Karpas-422 (cell line): ENCODE data around the gene PNPLA7. TPM values are rescaled to one million over a fixed set of nuclear protein-coding genes. Genes with fewer than 3 reads are reported as not detected.
"Not testable (repeated sequence)": the region's sequence is repeated elsewhere in the genome, so short reads cannot be mapped to it uniquely, and the experiment has no call there.

Experiments used
- DNase-seq: peaks from one replicate; pipeline ENCODE4 v3.0.0-alpha.2; 2015
- H2AFZ ChIP-seq: fragments of 200-600 bp; sonication (generic); 2 replicates; pipeline ENCODE4 v1.6.1; 2014; ENCODE audit warnings: antibody characterized with exemption, low read length, mixed read lengths
- H3K27ac ChIP-seq: fragments of 200-600 bp; sonication (generic); 2 replicates; pipeline ENCODE4 v1.5.1; 2014; ENCODE audit warnings: mild to moderate bottlenecking, low read length, moderate library complexity
- H3K27me3 ChIP-seq: fragments of 200-600 bp; sonication (generic); 2 replicates; pipeline ENCODE4 v1.6.1; 2014; ENCODE audit warnings: low read length, mixed read lengths
- H3K36me3 ChIP-seq: fragments of 200-600 bp; sonication (generic); 2 replicates; pipeline ENCODE4 v1.6.1; 2014; ENCODE audit warnings: low read length, mixed read lengths; ENCODE audit not compliant: insufficient read depth
- H3K4me1 ChIP-seq: fragments of 200-600 bp; sonication (generic); 2 replicates; pipeline ENCODE4 v1.6.1; 2014; ENCODE audit warnings: mild to moderate bottlenecking, low read length, mixed read lengths
- H3K4me2 ChIP-seq: fragments of 200-600 bp; sonication (generic); 2 replicates; pipeline ENCODE4 v1.6.1; 2014; ENCODE audit warnings: low read length, low read depth, mild to moderate bottlenecking; ENCODE audit not compliant: poor library complexity, severe bottlenecking
- H3K4me3 ChIP-seq: fragments of 200-600 bp; sonication (generic); 2 replicates; pipeline ENCODE4 v1.5.1; 2014; ENCODE audit warnings: mild to moderate bottlenecking, antibody characterized with exemption, low read length, mixed read lengths
- H3K79me2 ChIP-seq: fragments of 200-600 bp; sonication (generic); 2 replicates; pipeline ENCODE4 v1.6.1; 2014; ENCODE audit warnings: mild to moderate bottlenecking, low read length, mixed read lengths
- H3K9ac ChIP-seq: fragments of 200-600 bp; sonication (generic); 2 replicates; pipeline ENCODE4 v1.6.0; 2014; ENCODE audit warnings: low read length
- H3K9me2 ChIP-seq: fragments of 200-600 bp; sonication (generic), shearing (Covaris generic); replicated peaks from 2 replicates; pipeline ENCODE4 v1.6.0; 2014; ENCODE audit warnings: mild to moderate bottlenecking, low read length, moderate library complexity; ENCODE audit not compliant: insufficient read depth
- H3K9me3 ChIP-seq: fragments of 300-700, 200-600 bp; sonication (generic); 2 replicates; pipeline ENCODE4 v1.6.1; 2014; ENCODE audit warnings: low read length, mixed read lengths
- H4K20me1 ChIP-seq: fragments of 200-600 bp; sonication (generic); 2 replicates; pipeline ENCODE4 v1.6.1; 2014; ENCODE audit warnings: mild to moderate bottlenecking, antibody characterized with exemption, low read length, low read depth; ENCODE audit not compliant: insufficient read depth
- total RNA-seq: library from RNA; depleted of rRNA; stranded (reverse); fragments of >200 nt; shearing (Covaris generic); gene quantifications from 2 replicates; pipeline ENCODE4 v1.2.3, GENCODE V29; 2014; ENCODE audit warnings: low replicate concordance

The PNPLA7 gene
- total RNA-seq, 1 experiment from 2014 or later = 1.8 TPM

DNA sequence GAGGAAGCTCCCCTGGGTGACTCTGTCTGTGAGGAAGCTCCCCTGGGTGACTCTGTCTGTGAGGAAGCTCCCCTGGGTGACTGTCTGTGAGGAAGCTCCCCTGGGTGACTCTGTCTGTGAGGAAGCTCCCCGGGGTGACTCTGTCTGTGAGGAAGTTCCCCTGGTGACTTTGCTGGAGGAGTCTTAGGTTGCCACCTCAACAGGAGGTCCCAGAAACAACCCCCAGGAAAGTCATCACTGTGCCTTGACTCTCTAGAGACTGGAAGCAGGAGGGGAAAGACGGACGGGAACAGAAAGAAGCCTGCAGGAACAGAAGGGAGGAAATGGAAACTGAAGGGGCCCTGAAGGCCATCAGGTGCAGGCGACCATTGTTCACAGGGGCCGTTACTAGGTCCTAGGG is 18.2 kb upstream of the PNPLA7 start:
- not testable (repeated sequence) for H3K9me2 ChIP-seq, H3K27ac ChIP-seq, H2AFZ ChIP-seq, DNase-seq, H3K27me3 ChIP-seq, H3K9me3 ChIP-seq, H3K9ac ChIP-seq, H4K20me1 ChIP-seq, H3K4me2 ChIP-seq, H3K4me3 ChIP-seq, H3K4me1 ChIP-seq
- H3K36me3 ChIP-seq = peaks cover 26% of the 10 kb centered on the region
- H3K79me2 ChIP-seq = peaks cover 14% of the 10 kb centered on the region; the same call in 1 of the 2 replicates

DNA sequence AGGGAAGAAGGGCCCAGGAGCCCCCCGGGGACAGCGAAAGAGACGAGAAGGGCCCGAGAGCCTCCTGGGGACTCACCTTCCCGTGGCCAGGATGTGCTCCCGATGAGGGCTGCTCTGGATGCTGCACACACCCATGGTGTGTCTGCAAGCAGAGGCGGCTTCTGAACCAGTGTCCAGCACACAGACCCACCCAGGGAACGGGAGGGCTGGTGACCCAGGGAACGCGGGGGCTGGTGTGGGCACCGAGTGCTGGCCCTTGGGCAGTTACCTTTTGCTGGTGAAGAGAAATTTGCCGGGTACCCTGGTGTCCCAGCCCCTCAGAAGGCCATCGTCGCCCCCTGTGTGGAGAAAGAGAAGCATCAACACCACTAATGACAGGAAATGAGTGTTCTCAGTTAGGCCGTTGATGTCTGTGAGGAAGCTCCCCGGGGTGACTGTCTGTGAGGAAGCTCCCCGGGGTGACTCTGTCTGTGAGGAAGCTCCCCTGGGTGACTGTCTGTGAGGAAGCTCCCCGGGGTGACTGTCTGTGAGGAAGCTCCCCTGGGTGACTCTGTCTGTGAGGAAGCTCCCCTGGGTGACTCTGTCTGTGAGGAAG is 14.7 kb upstream of the PNPLA7 start:
- Histone ChIP-seq H3K79me2 (0 out of 2 replicates have a peak, but pooled peaks cover 10% of the 10 kb centered on the region), H3K27ac (no peak overlapping the region), H3K27me3 (no peaks in the 10 kb centered on the region), H3K4me1 (no peaks in the 10 kb centered on the region), H3K4me2 (no peak overlapping the region), H3K9me2 (no peaks in the 10 kb centered on the region), H2AFZ (no peak overlapping the region), H3K9me3 (no peaks in the 10 kb centered on the region), H3K4me3 (no peak overlapping the region), H3K9ac (no peak overlapping the region), H3K36me3 (peaks cover 17% of the 10 kb centered on the region), H4K20me1 (0 out of 2 replicates have a peak, but pooled peaks cover 5% of the 10 kb centered on the region)
- no peak for DNase-seq

DNA sequence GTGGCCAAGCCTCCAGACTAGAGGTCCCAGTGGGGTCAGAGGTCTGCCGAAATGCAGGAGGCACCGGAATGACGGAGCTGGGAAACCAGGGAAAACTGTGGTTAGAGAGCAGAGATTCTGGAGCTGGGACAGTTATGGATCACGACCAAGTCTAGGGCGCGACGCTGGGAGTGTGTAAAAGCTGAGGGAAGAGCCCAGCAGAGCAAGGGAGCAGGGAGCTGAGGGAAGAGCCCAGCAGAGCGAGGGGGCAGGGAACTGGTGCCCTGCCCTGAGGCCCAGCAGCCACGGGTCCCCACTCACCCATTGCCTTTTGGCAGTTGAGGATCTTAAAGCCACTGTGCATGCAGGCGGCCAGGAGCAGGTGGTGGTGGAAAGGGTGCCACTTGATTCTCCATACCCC is 13.9 kb upstream of the PNPLA7 start:
- peaks cover 18% of the 10 kb centered on the region for H3K36me3 ChIP-seq
- no peaks in the 10 kb centered on the region for H3K4me1 ChIP-seq
- H3K9me3 ChIP-seq = no peaks in the 10 kb centered on the region

DNA sequence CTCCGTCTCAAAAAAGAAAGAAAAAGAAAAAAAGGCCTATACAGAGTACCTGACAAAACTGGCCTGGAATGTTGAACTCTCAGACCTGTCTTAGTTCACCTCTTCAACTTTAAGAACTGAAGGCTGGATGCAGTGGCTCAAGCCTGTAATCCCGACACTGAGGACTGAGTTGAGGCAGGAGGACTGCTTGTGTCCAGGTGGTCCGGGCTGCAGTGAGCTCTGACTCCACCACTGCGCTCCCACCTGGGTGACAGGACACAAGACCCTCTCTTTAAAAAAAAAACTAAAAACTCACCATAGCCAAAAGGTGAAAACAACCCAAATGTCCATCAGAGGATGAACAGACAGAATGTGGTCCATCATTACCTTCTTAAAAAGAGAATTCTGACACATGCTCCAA is 7.9 kb upstream of the PNPLA7 start:
- Histone ChIP-seq H3K4me3 (no peak overlapping the region), H3K9me2 (no peaks in the 10 kb centered on the region), H3K4me2 (no peak overlapping the region), H3K9ac (no peak overlapping the region), H3K27ac (no peak overlapping the region), H3K79me2 (no peaks in the 10 kb centered on the region), H3K36me3 (peaks cover 14% of the 10 kb centered on the region), H3K9me3 (no peaks in the 10 kb centered on the region), H4K20me1 (no peaks in the 10 kb centered on the region), H2AFZ (no peak overlapping the region), H3K27me3 (no peaks in the 10 kb centered on the region), H3K4me1 (no peaks in the 10 kb centered on the region)
- DNase-seq = no peak

More for the DNA sequence above, 13.9 kb upstream of the PNPLA7 start:
- Histone ChIP-seq H4K20me1 (0 out of 2 replicates have a peak, but pooled peaks cover 5% of the 10 kb centered on the region), H3K27ac (no peak overlapping the region), H3K9me2 (no peaks in the 10 kb centered on the region), H2AFZ (no peak overlapping the region), H3K27me3 (no peaks in the 10 kb centered on the region), H3K4me2 (no peak overlapping the region), H3K9ac (no peak overlapping the region), H3K4me3 (no peak overlapping the region), H3K79me2 (0 out of 2 replicates have a peak, but pooled peaks cover 10% of the 10 kb centered on the region)
- DNase-seq = no peak

DNA sequence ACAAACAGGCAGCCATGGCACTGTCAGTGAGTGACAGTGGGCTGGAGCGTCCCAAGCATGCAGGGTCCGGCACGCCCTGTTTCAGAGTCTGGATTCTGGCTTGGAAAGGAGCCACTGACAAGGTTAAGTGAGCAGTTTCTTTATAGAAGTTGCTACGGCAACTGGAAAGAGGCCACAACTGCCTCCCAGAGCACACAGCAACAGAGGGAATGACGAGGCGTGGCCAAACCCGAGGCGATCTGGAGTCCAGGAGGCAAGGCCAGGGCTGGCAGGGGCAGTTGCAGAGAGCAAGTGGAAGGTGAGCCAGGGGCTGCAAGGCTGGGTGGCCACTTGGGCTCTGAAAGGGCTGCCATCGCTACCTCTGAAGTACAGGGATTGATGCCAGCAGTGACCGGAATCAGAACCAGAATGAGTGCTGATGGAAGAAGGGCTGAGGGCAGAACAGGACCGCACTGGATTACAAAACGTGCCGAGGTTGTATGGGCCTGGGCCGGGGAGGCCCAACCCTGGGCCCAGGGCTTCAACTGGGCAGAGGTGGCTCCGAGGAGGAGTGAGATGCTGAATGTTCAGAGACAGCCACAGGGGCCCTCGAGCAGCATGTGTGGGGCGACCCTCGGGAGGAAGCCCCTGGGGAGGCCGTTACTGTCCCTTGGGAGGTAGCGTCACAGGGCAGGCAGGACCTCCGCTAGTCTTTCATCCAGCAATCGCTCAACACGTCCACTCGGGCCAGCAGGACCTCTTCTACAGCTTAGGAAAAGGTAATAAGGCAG is 6.1 kb upstream of the PNPLA7 start:
- Histone ChIP-seq H3K9ac (no peak overlapping the region), H3K4me3 (no peak overlapping the region), H3K27ac (no peak overlapping the region), H3K9me3 (no peaks in the 10 kb centered on the region), H3K4me2 (no peak overlapping the region), H3K4me1 (peaks cover 8% of the 10 kb centered on the region), H2AFZ (no peak overlapping the region), H4K20me1 (no peaks in the 10 kb centered on the region), H3K36me3 (peaks cover 10% of the 10 kb centered on the region), H3K9me2 (no peaks in the 10 kb centered on the region), H3K27me3 (no peaks in the 10 kb centered on the region), H3K79me2 (peaks cover 10% of the 10 kb centered on the region)
- DNase-seq = no peak

DNA sequence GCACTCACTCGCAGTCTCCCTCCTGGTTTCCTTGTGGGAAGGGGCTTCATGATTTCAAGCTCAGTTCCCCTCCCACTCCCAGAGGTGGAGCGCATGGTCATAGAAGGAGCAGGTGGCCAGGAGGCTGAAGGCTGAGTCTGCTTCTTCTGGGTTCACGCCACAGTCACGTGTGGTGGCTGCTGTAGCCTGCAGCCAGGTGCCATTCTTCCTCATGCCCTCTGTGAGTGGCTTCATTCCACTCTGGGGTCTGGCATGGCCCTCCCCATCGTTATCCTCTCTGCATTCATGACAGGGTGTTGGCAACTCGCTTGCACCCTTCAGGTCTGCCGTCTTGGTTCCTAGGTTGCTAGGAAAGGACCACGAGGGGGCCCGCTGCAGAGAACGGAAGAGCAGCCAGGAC is 5.0 kb upstream of the PNPLA7 start:
- Histone ChIP-seq H3K27me3 (no peaks in the 10 kb centered on the region), H3K4me2 (no peak overlapping the region), H4K20me1 (no peaks in the 10 kb centered on the region), H3K9ac (no peak overlapping the region), H3K4me1 (peaks cover 11% of the 10 kb centered on the region), H3K27ac (no peak overlapping the region), H3K36me3 (peaks cover 10% of the 10 kb centered on the region), H3K9me2 (no peaks in the 10 kb centered on the region), H3K9me3 (no peaks in the 10 kb centered on the region), H2AFZ (no peak overlapping the region), H3K4me3 (no peak overlapping the region), H3K79me2 (peaks cover 10% of the 10 kb centered on the region)
- DNase-seq = no peak

DNA sequence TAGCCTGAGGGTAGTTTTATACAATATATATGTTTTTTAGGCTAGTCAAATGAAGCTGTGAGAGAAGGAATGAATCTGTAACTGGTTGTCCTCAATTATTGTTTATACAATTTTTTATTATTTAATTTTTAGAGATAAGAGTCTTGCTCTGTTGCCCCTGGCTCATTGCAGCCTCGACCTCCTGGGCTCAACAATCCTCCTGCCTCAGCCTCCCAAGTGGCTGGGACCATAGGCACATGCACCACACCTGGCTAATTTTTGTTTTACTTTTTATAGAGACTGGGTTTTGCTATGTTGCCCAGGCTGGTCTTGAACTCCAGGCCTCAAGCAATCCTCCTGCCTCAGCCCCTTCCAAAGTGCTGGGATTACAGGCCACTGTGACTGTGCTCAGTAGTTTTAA is 4.1 kb upstream of the PNPLA7 start:
- Histone ChIP-seq H3K4me1 (peaks cover 11% of the 10 kb centered on the region), H4K20me1 (no peaks in the 10 kb centered on the region), H3K27me3 (no peaks in the 10 kb centered on the region), H3K36me3 (peaks cover 6% of the 10 kb centered on the region), H3K9me3 (no peaks in the 10 kb centered on the region), H3K4me3 (no peak overlapping the region), H3K27ac (no peak overlapping the region), H3K79me2 (peaks cover 10% of the 10 kb centered on the region), H3K9me2 (no peaks in the 10 kb centered on the region), H2AFZ (no peak overlapping the region), H3K9ac (no peak overlapping the region), H3K4me2 (no peak overlapping the region)
- DNase-seq = no peak

DNA sequence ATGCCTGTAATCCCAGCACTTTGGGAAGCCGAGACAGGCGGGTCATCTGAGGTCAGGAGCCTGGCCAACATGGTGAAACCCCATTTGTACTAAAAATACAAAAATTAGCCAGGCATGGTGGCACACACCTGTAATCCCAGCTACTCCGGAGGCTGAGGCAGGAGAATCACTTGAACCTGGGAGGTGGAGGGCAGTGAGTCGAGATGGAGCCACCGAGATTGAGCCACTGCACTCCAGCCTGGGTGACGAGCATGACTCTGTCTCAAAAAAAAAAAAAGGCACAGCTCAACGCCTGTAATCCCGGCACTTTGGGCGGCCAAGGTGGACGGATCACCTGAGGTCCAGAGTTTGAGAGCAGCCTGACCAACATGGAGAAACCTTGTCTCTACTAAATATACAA is 3.5 kb upstream of the PNPLA7 start:
- not testable (repeated sequence) for H3K36me3 ChIP-seq, H3K9ac ChIP-seq, H3K27ac ChIP-seq, H3K9me2 ChIP-seq, H3K4me3 ChIP-seq, H4K20me1 ChIP-seq, H3K27me3 ChIP-seq, H2AFZ ChIP-seq, H3K4me2 ChIP-seq, H3K9me3 ChIP-seq, DNase-seq
- H3K4me1 ChIP-seq = peaks cover 11% of the 10 kb centered on the region
- peaks cover 10% of the 10 kb centered on the region for H3K79me2 ChIP-seq
